ENCODE measurements around the gene CCL17.

Gene CCL17

DNA sequence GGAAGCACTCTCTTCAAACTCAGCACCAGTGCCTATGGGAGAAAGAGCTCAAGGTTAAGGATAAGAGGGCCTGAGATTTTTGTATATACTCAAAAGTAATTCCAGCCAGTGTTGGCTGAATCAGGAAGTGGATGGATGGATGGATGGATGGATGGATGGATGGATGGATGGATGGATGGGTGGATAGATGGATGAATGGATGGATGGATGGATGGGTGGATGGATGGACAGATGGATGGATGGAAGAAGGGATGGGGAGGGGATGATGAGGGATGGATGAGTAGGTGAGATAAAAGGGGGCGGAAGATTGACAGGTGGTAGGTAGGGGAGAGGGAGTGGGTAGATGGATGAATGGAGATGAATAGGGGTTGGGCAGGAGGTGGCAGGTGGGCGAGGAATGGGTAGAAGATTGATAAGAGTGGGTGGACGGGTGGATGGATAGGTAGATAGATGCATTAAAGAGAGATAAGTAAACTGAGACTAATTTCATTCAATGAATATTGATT, 28.2 kb upstream of the CCL17 start:
- H3K27ac ChIP-seq: no peak overlapping the region
- H3K4me3 ChIP-seq (IDR thresholded peaks at IDR 0.05; ENCODE audit: insufficient read depth, low read depth, low read length): no peak overlapping the region
- H4K20me1 ChIP-seq (ENCODE audit: insufficient read depth): no peaks in the 10 kb centered on the region
- no peak overlapping the region for H3K4me2 ChIP-seq
- no peaks in the 10 kb centered on the region for H3K4me1 ChIP-seq (ENCODE audit: low read depth, poor library complexity, severe bottlenecking)
- H3K36me3 ChIP-seq (ENCODE audit: insufficient read depth): no peaks in the 10 kb centered on the region
- H3K79me2 ChIP-seq (ENCODE audit: insufficient read depth, low read depth): no peaks in the 10 kb centered on the region
- H3K9ac ChIP-seq: no peak overlapping the region
- no peaks in the 10 kb centered on the region for H3K27me3 ChIP-seq (ENCODE audit: insufficient read depth, low read depth)
- TF ChIP-seq, protein P1, sequence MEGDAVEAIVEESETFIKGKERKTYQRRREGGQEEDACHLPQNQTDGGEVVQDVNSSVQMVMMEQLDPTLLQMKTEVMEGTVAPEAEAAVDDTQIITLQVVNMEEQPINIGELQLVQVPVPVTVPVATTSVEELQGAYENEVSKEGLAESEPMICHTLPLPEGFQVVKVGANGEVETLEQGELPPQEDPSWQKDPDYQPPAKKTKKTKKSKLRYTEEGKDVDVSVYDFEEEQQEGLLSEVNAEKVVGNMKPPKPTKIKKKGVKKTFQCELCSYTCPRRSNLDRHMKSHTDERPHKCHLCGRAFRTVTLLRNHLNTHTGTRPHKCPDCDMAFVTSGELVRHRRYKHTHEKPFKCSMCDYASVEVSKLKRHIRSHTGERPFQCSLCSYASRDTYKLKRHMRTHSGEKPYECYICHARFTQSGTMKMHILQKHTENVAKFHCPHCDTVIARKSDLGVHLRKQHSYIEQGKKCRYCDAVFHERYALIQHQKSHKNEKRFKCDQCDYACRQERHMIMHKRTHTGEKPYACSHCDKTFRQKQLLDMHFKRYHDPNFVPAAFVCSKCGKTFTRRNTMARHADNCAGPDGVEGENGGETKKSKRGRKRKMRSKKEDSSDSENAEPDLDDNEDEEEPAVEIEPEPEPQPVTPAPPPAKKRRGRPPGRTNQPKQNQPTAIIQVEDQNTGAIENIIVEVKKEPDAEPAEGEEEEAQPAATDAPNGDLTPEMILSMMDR (conservative IDR thresholded peaks at IDR 0.05; ENCODE audit: low read depth, low read length): no peak
- H2AFZ ChIP-seq (ENCODE audit: low read depth): no peak overlapping the region

DNA sequence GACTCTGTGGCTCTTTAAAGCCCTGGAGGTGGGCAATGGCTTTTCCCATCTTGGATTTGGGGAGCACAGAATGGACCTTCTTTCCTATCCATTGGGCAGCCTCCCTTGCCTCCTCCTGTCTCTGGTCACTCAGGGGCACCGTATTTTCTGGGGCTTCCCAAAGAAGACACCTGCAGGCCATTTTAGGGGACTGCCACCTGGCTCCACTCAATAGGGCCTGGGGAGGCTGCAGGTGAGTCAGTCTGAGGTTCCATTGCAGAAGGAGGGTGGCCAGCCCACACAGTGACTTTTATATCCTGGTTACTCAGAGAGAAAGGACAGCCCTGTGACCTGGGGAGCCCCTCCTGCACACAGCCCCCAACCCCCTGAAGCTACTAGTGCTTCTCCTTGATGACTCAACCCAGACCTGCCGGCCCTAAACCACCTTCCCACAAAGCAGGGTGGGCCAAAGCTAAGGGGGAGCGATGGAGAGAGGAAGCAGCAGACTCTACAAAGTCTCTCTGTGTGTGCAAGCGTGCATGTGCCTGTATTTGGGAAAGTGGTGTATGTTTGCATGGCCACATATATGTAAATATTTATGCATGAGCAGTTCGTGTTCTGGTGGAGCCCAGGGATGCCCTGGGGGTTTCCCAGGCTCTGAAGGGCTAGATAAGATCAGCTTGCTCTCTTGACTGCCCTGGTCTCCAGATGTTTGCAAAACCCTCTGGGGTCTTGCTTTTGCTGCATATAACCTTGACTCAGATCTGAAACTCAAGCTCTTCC, 27.3 kb upstream of the CCL17 start:
- TF ChIP-seq, protein P1 (conservative IDR thresholded peaks at IDR 0.05; ENCODE audit: low read depth, low read length): no peak
- H2AFZ ChIP-seq (ENCODE audit: low read depth): no peak overlapping the region
- no peaks in the 10 kb centered on the region for H4K20me1 ChIP-seq (ENCODE audit: insufficient read depth)
- no peaks in the 10 kb centered on the region for H3K36me3 ChIP-seq (ENCODE audit: insufficient read depth)
- H3K9ac ChIP-seq: no peak overlapping the region
- H3K27me3 ChIP-seq (ENCODE audit: insufficient read depth, low read depth): no peaks in the 10 kb centered on the region
- no peak overlapping the region for H3K4me2 ChIP-seq
- H3K4me3 ChIP-seq (IDR thresholded peaks at IDR 0.05; ENCODE audit: insufficient read depth, low read depth, low read length): no peak overlapping the region
- H3K4me1 ChIP-seq (ENCODE audit: low read depth, poor library complexity, severe bottlenecking): no peaks in the 10 kb centered on the region
- no peaks in the 10 kb centered on the region for H3K79me2 ChIP-seq (ENCODE audit: insufficient read depth, low read depth)
- no peak overlapping the region for H3K27ac ChIP-seq

DNA sequence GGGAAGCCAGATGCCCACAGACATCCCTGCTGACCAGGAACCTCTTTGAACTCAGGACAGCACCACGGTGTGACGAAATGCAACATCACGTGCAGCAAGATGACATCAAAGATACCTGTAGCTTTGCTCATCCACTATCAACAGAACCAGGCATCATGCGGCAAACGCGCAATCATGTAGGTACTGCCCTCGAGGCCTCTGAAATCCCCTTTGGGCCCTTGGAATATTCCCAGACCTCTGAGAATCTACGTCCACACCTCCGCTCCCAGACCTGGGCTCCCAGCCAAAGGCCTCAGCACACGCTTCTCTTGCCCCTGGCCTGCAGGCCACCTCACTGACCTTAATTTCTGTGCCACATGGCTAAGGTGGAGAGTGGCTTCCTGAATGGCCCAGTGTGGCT, 25.0 kb upstream of the CCL17 start:
- Histone ChIP-seq H3K36me3 (ENCODE audit: insufficient read depth) (no peaks in the 10 kb centered on the region), H4K20me1 (ENCODE audit: insufficient read depth) (no peaks in the 10 kb centered on the region), H2AFZ (ENCODE audit: low read depth) (no peak overlapping the region), H3K4me3 (IDR thresholded peaks at IDR 0.05; ENCODE audit: insufficient read depth, low read depth, low read length) (no peak overlapping the region), H3K79me2 (ENCODE audit: insufficient read depth, low read depth) (no peaks in the 10 kb centered on the region), H3K9ac (no peak overlapping the region), H3K4me1 (ENCODE audit: low read depth, poor library complexity, severe bottlenecking) (no peaks in the 10 kb centered on the region), H3K4me2 (no peak overlapping the region), H3K27me3 (ENCODE audit: insufficient read depth, low read depth) (no peaks in the 10 kb centered on the region), H3K27ac (no peak overlapping the region)
- TF ChIP-seq, protein P1 (conservative IDR thresholded peaks at IDR 0.05; ENCODE audit: low read depth, low read length): no peak

DNA sequence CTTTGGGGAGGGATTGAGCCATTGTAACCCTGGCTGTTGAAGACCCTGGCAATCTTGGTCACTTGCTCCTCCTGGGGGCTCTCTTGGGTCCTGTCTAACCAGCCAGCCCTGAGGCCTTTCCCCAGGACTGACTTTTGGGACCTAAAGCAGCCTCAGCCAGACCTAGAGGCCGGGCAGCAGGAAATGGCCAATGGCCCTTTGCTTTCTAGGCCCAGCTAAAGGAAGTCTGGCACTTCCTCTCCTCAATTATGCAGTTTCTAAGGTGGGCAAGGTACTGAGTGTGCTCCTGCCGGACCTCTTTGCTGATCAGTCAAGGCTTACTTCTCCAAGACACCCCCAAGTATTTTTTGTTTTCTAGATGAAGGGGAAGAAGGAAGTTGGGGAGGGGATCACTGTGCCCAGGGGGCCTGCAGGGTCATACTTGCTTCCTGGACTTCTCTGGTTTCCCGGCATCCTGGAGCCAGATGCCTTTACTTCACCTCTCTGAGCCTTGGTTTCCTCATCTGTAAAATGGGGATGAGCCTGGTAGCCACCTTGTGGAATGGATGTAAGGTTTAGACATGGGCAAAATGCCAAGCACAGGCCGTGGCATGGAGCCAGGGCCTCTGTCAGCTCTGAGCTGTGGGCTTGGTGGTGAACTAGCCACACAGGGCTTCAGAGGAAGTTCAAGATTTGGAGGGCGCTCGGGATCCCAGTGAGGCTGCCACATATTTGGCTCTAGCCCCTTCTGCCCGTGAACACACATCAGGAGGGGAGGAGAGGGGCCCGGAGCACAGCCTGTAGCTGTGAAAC, 23.7 kb upstream of the CCL17 start:
- Histone ChIP-seq H3K4me2 (no peak overlapping the region), H3K27ac (no peak overlapping the region), H3K9ac (no peak overlapping the region), H3K4me3 (IDR thresholded peaks at IDR 0.05; ENCODE audit: insufficient read depth, low read depth, low read length) (no peak overlapping the region), H3K79me2 (ENCODE audit: insufficient read depth, low read depth) (no peaks in the 10 kb centered on the region), H3K27me3 (ENCODE audit: insufficient read depth, low read depth) (no peaks in the 10 kb centered on the region), H3K4me1 (ENCODE audit: low read depth, poor library complexity, severe bottlenecking) (no peaks in the 10 kb centered on the region), H2AFZ (ENCODE audit: low read depth) (no peak overlapping the region), H4K20me1 (ENCODE audit: insufficient read depth) (no peaks in the 10 kb centered on the region), H3K36me3 (ENCODE audit: insufficient read depth) (no peaks in the 10 kb centered on the region)
- TF ChIP-seq, protein P1 (conservative IDR thresholded peaks at IDR 0.05; ENCODE audit: low read depth, low read length): no peak
